Regular cardiac myocyte (primary cell): ENCODE data around the gene IFIT3. TPM values are rescaled to one million over a fixed set of nuclear protein-coding genes. Genes with fewer than 3 reads are reported as not detected.

Source experiments
- total RNA-seq: library from RNA; depleted of rRNA; stranded (reverse); fragments of >200 nt; gene quantifications from 2 replicates; pipeline ENCODE4 v1.2.3, GENCODE V29; 2014

The IFIT3 gene, protein sequence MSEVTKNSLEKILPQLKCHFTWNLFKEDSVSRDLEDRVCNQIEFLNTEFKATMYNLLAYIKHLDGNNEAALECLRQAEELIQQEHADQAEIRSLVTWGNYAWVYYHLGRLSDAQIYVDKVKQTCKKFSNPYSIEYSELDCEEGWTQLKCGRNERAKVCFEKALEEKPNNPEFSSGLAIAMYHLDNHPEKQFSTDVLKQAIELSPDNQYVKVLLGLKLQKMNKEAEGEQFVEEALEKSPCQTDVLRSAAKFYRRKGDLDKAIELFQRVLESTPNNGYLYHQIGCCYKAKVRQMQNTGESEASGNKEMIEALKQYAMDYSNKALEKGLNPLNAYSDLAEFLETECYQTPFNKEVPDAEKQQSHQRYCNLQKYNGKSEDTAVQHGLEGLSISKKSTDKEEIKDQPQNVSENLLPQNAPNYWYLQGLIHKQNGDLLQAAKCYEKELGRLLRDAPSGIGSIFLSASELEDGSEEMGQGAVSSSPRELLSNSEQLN
- total RNA-seq: 15.5 and 33.3 TPM in 2 replicates

GRCh38 chr10:89327803-89328441 is at the start of gene IFIT3:
Gene IFIT3, plus strand, starts transcription at chr10:89327997. Its CDS starts 77 bp downstream, at chr10:89328074.

DNA sequence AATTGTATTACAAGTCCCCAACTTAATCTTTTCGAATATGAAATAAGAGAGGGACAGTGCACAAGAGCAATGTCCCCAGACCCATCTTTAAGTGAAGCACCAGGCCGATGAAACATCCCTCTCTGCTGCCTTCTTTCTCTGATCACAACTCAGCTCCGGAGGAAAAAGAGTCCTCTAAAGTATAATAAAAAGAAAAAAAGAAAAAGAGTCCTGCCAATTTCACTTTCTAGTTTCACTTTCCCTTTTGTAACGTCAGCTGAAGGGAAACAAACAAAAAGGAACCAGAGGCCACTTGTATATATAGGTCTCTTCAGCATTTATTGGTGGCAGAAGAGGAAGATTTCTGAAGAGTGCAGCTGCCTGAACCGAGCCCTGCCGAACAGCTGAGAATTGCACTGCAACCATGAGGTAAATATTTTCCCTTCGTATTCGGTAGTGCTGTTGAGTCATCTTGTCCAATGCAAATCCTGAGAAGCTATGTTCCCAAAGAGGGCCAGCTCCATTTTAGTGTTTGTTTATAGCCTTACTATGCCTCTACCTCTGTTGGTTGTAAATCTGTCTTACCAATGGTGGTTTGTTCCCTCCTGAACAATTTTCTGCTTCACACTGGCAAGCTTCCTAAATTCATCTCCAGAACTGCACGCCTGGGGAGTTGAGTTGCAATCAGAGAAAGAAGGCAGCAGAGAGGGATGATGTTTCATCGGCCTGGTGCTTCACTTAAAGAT is 25.9 kb upstream of the IFIT3 start, which contains the start of gene IFIT2:
Gene IFIT2 (plus strand): TSS at position 326 of the 725 bp plus-strand sequence. CDS start 78 bp downstream, at position 404.

GRCh38 chr10:89377705-89378637 is 50.2 kb downstream of the IFIT3 start, which contains the start of gene IFIT1B:
Gene IFIT1B, plus strand, starts transcription at chr10:89378056. Its CDS starts 80 bp downstream, at chr10:89378136.

Other genes starting within 250 kb of the IFIT3 start
- gene CH25H, start 120.7 kb upstream of the IFIT3 start, total RNA-seq: 1.4 and 2.9 TPM in 2 replicates
- 61.9 and 72.7 TPM in 2 replicates for gene LIPA, start 76.2 kb upstream of the IFIT3 start, total RNA-seq
- 12.3 and 22.8 TPM in 2 replicates for gene IFIT2, start 26.0 kb upstream of the IFIT3 start, total RNA-seq
- gene IFIT1B, start 50.1 kb downstream of the IFIT3 start, total RNA-seq: not detected in 2 replicates
- 9.6 and 27.6 TPM in 2 replicates for gene IFIT1, start 64.6 kb downstream of the IFIT3 start, total RNA-seq
- 24.3 and 40.0 TPM in 2 replicates for gene IFIT5, start 86.6 kb downstream of the IFIT3 start, total RNA-seq
- gene SLC16A12, start 207.6 kb downstream of the IFIT3 start, total RNA-seq: 0.56 and 0.96 TPM in 2 replicates